Left renal cortex interstitium (tissue), 4 donors: Measurements from ENCODE around the gene ZNF541. TPM values are rescaled to one million over a fixed set of nuclear protein-coding genes. Genes with fewer than 3 reads are reported as not detected.

Experiments used
- DNase-seq, 4 donors: peaks; one replicate each; pipeline ENCODE4 v3.0.0-alpha.2; 2013; ENCODE audit warnings: low read depth in 4 of 4, low spot score in 2 of 4, missing footprints in 1 of 4
- polyA plus RNA-seq, 4 donors: library from polyadenylated mRNA; unstranded; fragments of 120-200 nt; gene quantifications; one replicate each; pipeline ENCODE4 v1.2.1, GENCODE V29; 2013; ENCODE audit not compliant: insufficient read length in 4 of 4

Gene ZNF541
- polyA plus RNA-seq, 4 donors, result 0.25 to 0.49 (median 0.38) TPM

DNA sequence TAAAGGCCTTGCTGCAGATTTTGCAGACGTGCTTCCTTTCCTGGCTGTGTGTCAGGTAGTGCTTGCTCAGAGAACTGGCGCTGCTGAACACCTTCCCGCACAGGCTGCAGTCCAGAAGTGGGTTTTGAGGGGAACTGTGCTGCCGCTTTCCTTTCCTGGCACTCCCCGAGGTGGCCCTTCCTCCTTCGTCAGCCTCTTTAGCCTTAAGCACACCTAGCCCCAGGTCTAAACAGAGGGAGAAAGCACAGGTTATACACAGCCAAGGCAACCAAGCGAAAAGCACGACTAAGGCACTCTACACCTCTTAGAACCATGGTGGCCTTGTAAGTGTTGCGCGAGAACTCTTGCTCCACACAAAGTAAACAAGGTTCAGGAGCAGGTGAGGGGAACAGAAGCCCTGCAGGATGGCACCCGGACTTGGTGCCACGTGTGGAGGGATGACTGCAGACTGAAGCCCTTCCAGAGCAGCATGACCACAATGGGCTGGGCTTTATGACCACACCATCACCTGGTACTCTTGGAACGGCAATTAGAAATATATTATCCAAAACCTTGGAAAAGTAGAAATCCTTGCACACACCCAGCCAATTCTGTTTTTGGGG lies 23.6 kb downstream of the ZNF541 start:
- no peak for DNase-seq

DNA sequence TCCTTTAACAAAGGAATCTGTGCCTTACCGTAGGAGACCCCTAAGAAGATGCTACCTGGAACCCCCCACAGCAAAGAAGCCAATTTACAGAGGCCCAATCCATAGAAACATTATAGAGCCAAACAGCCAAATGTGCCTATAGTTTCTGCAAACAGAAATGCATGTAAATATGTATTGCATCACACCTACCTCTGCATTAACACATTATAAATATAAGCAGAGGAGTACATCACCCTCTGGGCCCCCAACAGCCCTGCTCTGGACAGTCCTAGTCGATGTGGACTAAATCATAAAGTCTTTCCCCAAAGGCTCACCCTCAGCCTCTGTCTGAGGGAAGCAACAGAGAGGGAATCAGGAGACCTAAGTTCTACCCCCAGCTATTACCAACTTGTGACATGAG lies 25.7 kb downstream of the ZNF541 start:
- no peak for DNase-seq

DNA sequence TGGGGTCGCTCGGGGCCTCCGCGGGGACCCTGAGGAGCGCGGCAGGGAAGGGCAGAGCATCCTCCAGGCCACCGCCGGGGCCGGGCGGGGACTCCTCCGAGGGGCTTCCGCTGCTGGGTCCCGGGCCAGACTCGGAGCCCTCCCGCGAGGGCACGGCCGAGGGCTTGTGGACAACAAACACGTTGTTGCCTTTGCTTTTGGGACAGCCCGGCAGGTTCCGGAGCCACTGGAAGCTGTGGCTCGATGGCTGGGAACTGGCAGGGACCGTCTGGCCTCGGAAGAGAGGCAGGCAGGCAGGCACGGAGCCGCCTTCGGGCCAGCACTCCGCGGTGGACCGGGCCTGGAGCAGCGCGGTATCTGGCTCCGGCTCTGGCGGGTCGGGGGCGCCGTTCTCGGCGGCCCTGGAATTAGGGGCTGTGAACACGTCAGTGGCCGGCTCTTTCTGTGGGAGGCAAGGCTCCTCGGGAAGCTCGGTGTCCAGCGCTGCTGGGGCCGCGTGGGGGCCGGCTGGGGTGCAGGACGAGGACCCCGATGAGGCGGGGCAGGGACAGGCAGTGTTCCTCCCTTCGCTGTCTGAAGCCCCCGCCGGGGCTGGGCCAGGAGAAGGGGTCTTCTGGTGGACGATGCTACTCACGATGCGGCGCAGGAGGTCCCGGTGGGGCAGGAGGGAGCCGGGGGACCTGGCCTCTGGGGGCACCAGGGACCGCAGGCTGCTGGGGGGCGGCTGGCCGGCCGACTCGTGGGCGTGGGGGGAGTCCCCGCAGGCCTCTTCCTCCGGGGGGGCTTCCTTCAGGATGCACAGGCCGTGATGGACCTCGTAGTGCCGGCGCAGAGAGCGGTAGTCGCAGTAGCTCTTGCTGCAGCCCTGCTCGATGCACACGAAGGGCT lies 27.6 kb downstream of the ZNF541 start:
- no peak for DNase-seq

DNA sequence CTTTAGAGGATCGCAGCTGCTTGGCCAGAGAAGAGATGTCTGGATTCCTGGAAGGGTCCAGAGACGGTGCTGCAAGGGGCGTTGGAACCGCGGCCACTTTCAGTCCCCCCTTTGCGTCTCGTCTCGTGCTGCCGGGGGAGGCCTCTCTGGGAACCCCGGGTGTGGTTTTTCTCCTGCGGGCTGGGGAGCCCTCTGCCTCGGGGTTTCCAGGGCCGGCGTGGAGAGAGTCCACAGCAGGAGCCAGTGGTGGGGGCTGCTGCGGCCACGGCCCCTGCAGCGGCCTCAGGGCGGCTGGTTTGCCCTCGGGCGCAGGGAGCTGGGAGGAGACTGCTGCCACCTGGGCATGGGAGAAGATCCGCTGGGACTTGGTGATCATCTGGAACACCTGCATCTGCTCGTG lies 28.5 kb downstream of the ZNF541 start:
- DNase-seq, result no peak

DNA sequence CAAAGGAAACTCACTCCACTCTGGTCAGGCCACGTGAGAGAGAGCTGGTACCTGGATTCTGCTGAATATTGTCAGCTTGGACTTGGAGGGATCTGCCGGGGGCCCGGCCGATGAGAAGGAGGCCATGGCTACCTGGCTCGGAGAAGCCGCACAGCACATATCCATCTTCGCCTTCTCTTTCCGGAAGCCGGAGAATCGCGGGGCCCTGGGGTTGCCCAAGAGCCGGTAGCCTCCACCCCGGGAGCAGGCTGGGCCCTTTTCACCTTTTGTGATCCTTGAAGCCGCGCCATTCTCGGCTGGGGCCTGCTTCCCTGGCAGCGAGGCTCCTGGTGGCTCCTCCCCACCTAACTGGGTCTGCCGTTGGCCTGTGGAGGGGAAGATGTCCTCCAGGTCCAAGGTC lies 28.9 kb downstream of the ZNF541 start:
- DNase-seq, result no peak

DNA sequence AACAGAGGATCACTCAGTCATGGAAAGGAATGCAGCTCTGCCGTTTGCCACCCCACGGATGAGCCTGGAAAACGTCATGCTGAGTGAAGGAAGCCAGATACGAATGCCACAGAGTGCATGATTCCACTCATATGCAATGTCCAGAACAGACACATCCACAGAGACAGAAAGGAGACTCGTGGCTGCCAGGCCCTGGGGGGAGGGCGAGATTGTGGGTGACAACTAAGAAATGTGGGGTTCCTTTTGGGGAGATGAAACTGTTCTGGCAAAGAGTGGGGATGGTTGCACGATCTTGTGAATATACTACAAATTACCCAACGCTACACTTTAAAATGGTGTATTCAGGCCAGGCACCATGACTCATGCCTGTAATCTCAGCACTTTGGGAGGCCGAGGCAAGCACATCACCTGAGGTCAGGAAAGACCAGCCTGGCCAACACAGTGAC lies 30.9 kb downstream of the ZNF541 start:
- DNase-seq, result no peak

DNA sequence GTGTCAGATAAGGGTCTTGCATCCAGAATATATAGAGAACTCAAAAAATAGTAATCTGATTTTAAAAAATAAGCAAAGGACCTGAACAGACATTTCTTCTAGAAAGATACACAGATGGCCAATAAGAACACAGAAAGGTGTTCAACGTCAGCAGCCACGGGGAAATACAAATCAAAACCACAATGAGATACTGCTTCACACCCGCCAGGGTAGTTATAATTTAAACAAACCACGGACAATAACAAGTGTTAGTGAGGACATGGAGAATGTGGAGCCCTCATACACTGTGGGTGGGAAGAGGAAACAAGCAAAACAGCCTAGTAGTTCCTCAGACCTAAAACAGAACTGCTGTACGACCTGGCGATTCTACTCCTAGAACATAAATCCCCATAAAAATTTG lies 31.4 kb downstream of the ZNF541 start:
- no peak for DNase-seq

DNA sequence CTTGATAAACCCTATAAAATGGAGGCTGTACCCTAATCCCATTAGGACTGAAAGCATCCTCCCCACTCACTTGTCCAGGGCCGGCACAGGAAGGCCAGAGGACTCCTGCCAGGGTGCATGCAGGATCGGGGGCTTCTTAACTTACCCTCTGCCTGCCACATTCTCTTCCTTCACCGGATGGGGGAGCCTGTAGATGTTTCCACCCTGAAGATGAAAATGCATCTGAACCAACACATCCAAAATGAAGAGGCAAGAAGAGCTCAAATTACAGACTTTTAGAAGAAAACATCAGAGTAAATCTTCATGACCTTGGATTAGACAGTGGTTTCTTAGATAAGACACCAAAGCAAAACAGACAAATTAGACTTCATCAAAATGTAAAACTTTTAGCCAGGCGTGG lies 32.2 kb downstream of the ZNF541 start:
- no peak for DNase-seq

DNA sequence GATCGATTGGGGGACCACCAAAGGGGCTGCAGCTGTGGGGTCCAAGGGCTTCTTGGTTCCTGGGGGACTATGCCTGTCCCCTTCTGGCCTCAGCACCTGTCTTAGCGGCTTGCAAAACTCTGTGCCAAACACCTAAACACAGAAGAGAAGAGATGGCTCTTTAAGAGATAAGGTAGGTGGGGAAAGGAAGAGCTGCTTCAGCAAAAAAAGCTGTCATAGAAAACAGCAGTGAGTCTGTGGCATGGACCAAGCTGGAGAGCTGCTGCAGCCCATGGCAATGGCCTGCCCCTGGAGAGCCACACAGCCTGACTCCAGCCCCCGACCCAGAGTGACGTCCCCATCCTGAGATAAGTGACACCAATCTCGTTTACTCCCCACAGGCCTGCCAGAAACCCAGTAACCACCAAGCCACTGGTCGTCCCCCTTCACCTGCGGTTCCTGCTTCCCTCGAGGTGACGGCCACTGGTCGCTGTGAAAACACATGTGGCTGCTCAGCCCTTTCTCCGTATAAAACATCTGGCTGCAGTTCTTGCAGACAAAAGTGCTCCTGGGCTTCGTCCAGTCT lies 33.1 kb downstream of the ZNF541 start:
- DNase-seq, result no peak

DNA sequence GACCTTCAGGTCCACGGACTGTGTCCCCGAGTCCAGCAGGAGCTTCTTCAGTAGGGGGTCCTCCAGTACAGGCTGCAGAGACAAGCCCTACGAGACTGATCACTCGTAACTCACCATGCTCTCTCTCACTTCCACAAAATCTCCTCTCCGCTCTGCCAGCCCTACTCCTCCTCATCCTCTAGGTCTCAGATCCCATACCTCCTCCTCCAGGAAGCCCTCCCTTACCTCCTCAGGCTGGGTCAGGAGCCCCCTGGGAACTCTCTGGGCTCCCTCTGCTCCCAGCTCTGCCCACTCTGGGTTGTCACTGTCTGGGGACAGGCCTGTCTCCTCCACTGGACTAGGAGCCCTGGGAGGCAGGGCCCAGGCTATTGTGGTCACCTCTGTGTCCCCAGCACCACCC lies 34.1 kb downstream of the ZNF541 start:
- no peak for DNase-seq

DNA sequence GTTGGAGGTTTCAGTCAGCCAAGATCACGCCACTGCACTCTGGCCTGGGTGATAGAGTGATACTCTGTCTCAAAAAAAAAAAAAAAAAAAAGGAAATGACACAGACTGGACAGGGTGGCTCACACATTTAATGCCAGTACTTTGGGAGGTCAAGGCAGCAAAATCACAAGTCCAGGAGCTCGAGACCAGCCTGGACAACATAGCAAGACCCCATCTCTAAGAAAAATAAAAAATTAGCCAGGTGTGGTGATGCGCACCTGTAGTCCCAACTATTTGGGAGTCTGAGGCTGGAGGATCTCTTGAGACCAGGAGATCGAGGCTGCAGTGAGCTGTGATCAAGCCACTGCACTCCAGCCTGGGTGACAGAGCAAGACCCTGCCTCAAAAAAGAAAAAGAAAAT lies 35.5 kb downstream of the ZNF541 start:
- DNase-seq, result no peak

DNA sequence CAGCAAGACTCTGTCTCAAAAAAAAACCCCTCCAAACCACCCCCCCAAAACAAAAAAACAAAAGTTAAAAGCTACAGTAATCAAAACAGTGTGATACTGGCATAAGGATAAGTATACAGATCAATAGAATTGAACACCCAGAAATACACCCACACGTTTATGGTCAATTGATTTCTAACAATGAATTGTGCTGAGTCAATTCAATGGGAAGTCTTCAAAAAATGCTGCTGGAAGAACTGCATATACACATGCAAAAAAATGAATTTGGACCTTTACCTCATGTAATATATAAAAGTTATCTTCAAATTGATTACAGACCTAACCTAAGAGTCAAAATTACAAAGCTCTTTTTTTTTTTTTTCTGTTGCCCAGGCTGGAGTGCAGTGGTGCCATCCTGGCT lies 38.3 kb downstream of the ZNF541 start:
- DNase-seq, result no peak

DNA sequence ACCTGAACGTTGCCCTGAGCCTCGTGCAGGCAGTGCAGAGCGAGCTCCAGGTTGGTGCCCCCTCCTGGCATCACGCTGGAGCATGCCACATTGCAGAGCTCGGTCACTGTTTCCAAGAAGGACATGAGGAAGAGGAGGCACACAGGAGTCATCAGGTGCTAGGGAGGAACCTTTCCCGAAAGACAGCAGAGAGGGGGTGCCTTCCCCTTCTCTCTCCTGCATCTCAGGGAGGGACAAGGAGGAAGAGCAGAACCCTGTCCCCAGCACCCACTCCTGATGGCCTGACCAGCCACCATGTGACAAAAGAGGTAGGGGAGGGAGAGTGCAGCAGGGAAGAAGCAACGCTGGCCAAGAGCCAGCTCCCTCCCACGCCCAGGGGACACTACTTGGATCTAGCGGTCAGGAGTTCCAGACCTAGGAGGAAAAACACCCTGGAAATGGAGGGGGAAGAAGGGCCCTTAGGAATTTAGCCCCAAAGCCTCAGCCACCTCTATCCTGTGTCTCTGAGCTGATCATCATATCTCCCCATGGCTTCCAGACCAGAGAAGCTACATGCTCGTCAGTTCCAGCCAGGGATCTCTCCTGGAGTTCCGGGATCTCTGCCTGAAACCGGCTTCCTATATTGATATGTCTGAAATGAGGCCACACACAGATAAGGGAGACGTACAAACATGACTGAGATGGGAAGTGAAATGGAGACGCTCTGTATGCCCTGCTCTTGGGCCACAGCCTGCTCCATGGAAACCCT lies 41.1 kb downstream of the ZNF541 start:
- no peak for DNase-seq

DNA sequence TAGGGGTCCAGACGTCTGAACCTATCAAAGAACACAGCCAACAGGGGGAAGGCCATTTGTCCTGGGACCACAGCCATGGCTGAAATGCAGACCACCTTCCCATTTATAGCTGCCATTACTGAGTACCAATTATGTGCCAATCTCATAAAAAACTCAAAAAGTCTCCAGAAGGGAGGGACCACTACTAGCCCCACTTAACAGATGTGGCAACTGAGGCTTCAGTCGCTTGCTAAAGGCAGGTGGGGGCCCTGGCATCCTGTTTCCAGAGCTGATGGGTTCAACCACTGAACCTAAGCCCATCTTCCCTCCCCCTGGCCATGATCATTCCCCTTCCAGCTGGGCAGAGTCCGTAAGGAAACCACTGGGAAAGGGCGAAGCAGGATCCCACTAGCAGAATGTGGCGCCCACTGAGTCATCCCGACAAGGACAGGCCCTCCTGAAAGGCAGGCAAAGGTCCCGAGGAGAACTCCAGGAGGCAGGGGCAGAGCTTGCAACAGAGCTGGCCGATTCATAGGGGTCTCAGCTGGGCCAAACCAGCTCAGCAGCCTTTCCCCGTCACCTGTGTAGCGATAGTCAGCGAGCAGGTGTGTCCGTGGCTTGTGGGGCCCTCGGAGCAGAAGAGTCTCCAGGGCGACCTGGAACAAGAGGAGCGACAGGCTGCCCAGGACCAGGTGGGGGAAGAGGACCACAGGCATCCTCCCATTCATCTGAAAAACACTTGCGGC lies 43.8 kb downstream of the ZNF541 start:
- no peak for DNase-seq

DNA sequence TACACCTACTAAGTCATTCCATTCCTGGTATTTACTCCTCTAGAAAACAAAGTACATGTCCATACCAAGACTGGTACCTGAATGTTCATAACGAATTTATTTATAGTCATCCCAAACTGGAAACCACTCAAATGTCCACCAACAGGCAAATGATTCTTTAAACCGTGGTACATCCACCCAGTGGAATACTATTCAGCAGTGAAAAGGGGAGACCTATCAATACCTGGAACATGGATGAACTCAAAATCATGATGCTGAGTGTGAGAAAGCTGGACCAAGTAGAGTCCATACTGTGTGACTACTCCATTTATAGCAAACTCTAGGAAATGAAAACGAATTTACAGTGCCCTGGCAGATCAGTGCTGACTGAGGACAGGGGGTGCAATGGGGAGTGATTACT lies 46.1 kb downstream of the ZNF541 start:
- DNase-seq, result no peak

DNA sequence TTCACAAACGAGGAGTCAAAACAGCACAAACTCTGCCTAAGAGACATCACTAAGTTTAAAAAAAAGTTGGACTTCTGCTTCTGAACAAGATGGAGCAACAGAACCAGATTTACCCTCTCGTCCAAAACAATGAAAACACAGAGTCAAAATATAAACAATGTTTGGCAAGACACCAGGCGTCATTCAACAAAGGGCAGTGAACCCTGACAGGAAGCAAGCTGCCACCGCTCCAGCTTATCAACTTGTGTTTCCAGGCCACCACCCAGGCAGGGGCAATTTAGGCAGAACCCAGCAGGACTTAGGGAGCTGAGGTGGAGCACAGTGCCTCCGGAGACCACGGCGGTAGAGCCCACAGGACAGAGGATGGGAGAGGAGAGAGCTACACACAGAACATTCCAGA lies 49.5 kb downstream of the ZNF541 start:
- no peak for DNase-seq
